ENCODE data around the gene GSTM4. TPM values are rescaled to one million over a fixed set of nuclear protein-coding genes. Genes with fewer than 3 reads are reported as not detected.

The GSTM4 gene
- total RNA-seq, 1 donor from 2014 or later: 10.4 TPM

DNA sequence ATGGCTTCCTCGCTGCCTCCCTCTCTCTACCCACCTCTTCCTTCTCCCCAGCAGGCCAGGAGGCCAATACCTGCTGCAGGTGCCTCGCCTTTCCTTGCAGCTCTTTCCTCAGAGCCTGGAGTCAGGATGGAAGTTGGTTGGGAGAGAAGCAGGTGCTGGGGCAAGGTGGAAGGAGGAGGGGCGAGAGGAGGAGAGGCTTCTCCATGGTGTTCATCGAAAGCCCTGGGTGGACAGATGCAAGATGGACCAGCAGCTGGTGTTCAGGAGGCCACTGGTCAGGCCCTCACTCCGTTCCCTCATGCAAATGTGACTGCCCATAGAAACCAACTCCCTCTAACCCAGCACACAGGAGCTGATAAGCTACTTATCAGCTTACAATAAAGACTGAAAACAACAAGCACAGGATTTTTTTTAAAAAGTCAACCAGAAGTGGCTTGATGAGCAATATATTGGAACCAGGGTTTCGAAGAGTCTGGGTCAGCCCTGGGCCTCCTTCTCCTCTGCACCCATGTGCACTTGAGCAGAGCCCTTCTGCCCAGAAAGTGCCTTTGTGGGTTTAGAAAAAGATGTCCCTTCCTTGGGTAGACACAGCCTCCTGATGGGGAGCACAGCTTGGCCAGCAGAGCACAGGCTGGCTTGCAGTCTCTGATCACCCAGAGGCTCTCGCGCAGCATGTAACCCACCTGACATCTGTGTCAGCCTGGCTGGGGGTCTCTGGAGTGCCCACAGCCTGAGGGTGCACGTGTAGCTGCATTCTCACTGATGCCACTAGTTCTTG lies 16.6 kb upstream of the GSTM4 start:
- Histone ChIP-seq H3K9me3 (ENCODE audit: control insufficient read depth in 3 of 3, low read length in 3 of 3) (no peaks in the 10 kb centered on the region), H3K4me3 (ENCODE audit: low read length in 3 of 3) (no peak overlapping the region), H3K36me3 (ENCODE audit: control insufficient read depth in 3 of 3, insufficient read depth in 3 of 3, low read length in 3 of 3) (no peaks in the 10 kb centered on the region), H3K9ac (ENCODE audit: low read depth in 1 of 3, low read length in 3 of 3) (no peak overlapping the region), H3K27ac (ENCODE audit: low read depth, low read length) (no peak overlapping the region), H3K27me3 (ENCODE audit: control insufficient read depth in 3 of 3, insufficient read depth in 3 of 3, low read length in 3 of 3) (no peaks in the 10 kb centered on the region), H3K4me1 (ENCODE audit: control insufficient read depth in 3 of 3, insufficient read depth in 3 of 3, low read length in 3 of 3) (peaks cover 12 to 19% (median 18%) of the 10 kb centered on the region in 3 donors)

DNA sequence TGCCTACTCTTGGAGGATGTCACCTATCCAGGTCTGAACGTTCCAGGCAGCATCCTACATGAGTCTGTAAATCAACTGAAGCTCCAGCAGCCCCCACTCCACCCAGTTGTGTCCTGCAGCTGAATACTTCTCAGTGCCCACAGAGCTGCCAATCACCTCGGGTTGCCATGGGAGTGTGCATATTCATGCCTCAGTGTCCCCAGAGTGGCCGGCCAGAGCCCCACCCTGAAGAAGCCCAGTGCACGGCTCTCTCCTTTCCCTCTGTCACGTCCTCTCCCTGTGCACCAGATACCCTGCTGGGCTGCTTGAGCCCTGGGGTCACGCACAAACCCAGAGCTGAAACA lies 16.1 kb upstream of the GSTM4 start:
- Histone ChIP-seq H3K9ac (ENCODE audit: low read depth in 1 of 3, low read length in 3 of 3) (peak overlapping the region in 1 of 3 donors; percentile 44), H3K27me3 (ENCODE audit: control insufficient read depth in 3 of 3, insufficient read depth in 3 of 3, low read length in 3 of 3) (no peaks in the 10 kb centered on the region), H3K36me3 (ENCODE audit: control insufficient read depth in 3 of 3, insufficient read depth in 3 of 3, low read length in 3 of 3) (no peaks in the 10 kb centered on the region), H3K27ac (ENCODE audit: low read depth, low read length) (no peak overlapping the region), H3K4me3 (ENCODE audit: low read length in 3 of 3) (no peak overlapping the region), H3K9me3 (ENCODE audit: control insufficient read depth in 3 of 3, low read length in 3 of 3) (no peaks in the 10 kb centered on the region), H3K4me1 (ENCODE audit: control insufficient read depth in 3 of 3, insufficient read depth in 3 of 3, low read length in 3 of 3) (peaks cover 12 to 19% (median 18%) of the 10 kb centered on the region in 3 donors)

DNA sequence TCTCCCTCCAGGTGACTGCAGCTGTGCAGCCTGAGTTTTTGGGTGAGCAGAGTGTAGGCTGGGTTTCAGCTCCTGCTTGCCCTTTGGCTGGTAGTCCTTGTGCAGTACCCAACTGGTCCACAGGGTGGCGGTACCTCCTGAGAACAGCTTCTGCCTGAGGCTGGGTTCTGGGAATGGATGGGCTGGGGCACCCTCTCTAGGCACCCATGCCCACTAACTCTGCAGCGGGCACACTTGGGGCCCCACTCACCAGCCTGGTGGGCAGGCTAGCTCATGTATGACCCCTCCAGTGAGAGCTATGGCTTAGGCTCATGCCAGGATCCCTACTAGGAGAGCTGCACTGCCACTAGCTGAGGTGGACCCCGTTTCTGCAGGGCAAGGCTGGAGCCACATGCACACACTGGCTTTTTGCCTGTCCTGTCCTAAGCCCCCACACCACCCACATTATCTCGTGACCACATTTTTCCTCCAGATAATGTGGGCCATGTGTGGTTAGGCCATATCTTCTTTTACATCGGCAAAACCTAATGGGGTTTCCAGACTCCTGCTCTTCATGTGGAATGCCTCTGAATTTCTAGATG lies 15.5 kb upstream of the GSTM4 start:
- Histone ChIP-seq H3K4me3 (ENCODE audit: low read length in 3 of 3) (no peak overlapping the region), H3K27me3 (ENCODE audit: control insufficient read depth in 3 of 3, insufficient read depth in 3 of 3, low read length in 3 of 3) (no peaks in the 10 kb centered on the region), H3K9me3 (ENCODE audit: control insufficient read depth in 3 of 3, low read length in 3 of 3) (no peaks in the 10 kb centered on the region), H3K9ac (ENCODE audit: low read depth in 1 of 3, low read length in 3 of 3) (peak overlapping the region in 2 of 3 donors; percentile 16 to 44), H3K27ac (ENCODE audit: low read depth, low read length) (no peak overlapping the region), H3K36me3 (ENCODE audit: control insufficient read depth in 3 of 3, insufficient read depth in 3 of 3, low read length in 3 of 3) (no peaks in the 10 kb centered on the region), H3K4me1 (ENCODE audit: control insufficient read depth in 3 of 3, insufficient read depth in 3 of 3, low read length in 3 of 3) (peaks cover 12 to 19% (median 18%) of the 10 kb centered on the region in 3 donors)

DNA sequence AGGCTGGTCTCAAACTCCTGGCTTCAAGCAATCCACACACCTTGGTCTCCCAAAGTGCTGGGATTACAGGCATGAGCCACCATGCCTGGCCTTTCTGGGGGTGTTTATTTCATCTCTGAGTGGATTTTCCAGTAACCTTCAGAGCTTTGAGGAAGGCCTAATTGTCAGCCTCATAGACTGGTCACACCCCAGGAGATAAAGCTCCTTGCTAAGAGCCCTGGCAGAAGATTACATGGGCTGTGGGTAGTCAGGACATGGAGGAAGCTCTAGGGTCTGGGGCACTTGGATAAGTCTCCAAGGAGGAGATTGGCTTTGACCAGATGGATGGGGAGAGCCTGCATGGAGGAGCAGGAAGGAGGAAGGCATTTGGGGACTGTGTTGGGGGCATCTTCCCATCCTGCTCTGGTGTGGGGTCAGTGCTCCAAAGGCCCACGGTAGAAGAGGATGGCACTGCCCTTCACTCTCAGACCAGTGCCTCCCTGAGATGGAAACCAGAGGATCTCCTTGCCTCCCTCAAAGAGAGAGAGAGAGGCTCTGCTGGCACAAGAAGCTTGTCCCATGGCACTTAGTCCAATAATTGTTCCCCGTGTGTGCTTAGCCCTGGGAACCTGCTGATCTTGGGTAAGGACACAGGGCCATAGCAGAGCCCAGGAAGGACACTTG lies 14.7 kb upstream of the GSTM4 start:
- no peaks in the 10 kb centered on the region for H3K9me3 ChIP-seq (ENCODE audit: control insufficient read depth in 3 of 3, low read length in 3 of 3)
- no peak overlapping the region for H3K4me3 ChIP-seq (ENCODE audit: low read length in 3 of 3)
- peaks cover 8 to 14% (median 14%) of the 10 kb centered on the region in 3 donors for H3K4me1 ChIP-seq (ENCODE audit: control insufficient read depth in 3 of 3, insufficient read depth in 3 of 3, low read length in 3 of 3)
- no peaks in the 10 kb centered on the region for H3K27me3 ChIP-seq (ENCODE audit: control insufficient read depth in 3 of 3, insufficient read depth in 3 of 3, low read length in 3 of 3)
- no peak overlapping the region for H3K9ac ChIP-seq (ENCODE audit: low read depth in 1 of 3, low read length in 3 of 3)
- H3K36me3 ChIP-seq (ENCODE audit: control insufficient read depth in 3 of 3, insufficient read depth in 3 of 3, low read length in 3 of 3): no peaks in the 10 kb centered on the region
- no peak overlapping the region for H3K27ac ChIP-seq (ENCODE audit: low read depth, low read length)

DNA sequence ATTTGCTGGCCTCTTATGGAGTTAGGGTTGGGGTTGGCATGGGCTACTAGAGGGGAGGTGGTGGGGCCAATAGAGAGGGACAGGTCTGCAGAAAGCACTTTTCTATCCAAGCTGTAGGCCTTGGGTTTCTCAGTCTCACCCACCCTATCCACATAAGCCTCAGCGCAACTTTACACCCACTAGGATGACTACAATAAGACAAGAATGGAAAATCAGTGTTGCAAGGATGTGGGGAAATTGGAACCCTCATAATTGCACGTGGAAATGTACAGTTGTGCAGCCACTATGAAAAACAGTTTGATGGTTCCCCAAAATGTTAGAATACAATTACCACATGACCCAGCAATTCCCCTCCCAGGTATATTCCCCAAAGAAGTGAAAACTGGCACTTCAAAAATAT lies 14.0 kb upstream of the GSTM4 start:
- Histone ChIP-seq H3K36me3 (ENCODE audit: control insufficient read depth in 3 of 3, insufficient read depth in 3 of 3, low read length in 3 of 3) (no peaks in the 10 kb centered on the region), H3K27me3 (ENCODE audit: control insufficient read depth in 3 of 3, insufficient read depth in 3 of 3, low read length in 3 of 3) (no peaks in the 10 kb centered on the region), H3K27ac (ENCODE audit: low read depth, low read length) (no peak overlapping the region), H3K4me1 (ENCODE audit: control insufficient read depth in 3 of 3, insufficient read depth in 3 of 3, low read length in 3 of 3) (peaks cover 2 to 10% (median 9%) of the 10 kb centered on the region in 3 donors), H3K4me3 (ENCODE audit: low read length in 3 of 3) (no peak overlapping the region), H3K9ac (ENCODE audit: low read depth in 1 of 3, low read length in 3 of 3) (no peak overlapping the region), H3K9me3 (ENCODE audit: control insufficient read depth in 3 of 3, low read length in 3 of 3) (no peaks in the 10 kb centered on the region)

DNA sequence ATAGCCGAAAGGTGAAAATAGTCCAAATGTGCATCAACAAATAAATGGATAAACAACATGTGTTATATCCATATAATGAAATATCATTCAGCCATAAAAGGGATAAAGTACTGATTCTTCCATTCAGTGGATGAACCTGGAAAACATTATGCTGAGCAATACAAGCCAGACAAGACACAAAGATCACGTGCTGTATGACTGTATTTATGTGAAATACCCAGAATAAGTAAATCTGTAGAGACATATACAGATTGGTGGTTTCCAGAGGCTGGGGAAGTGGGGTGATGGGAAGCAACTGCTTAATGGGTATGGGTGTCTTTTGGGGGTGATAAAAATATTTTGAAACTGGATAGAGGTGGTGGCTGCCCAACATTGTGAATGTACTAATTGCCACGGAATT lies 13.3 kb upstream of the GSTM4 start:
- Histone ChIP-seq H3K4me3 (ENCODE audit: low read length in 3 of 3) (no peak overlapping the region), H3K9ac (ENCODE audit: low read depth in 1 of 3, low read length in 3 of 3) (no peak overlapping the region), H3K27me3 (ENCODE audit: control insufficient read depth in 3 of 3, insufficient read depth in 3 of 3, low read length in 3 of 3) (no peaks in the 10 kb centered on the region), H3K27ac (ENCODE audit: low read depth, low read length) (no peak overlapping the region), H3K4me1 (ENCODE audit: control insufficient read depth in 3 of 3, insufficient read depth in 3 of 3, low read length in 3 of 3) (peaks cover 2 to 10% (median 9%) of the 10 kb centered on the region in 3 donors), H3K9me3 (ENCODE audit: control insufficient read depth in 3 of 3, low read length in 3 of 3) (no peaks in the 10 kb centered on the region), H3K36me3 (ENCODE audit: control insufficient read depth in 3 of 3, insufficient read depth in 3 of 3, low read length in 3 of 3) (no peaks in the 10 kb centered on the region)

DNA sequence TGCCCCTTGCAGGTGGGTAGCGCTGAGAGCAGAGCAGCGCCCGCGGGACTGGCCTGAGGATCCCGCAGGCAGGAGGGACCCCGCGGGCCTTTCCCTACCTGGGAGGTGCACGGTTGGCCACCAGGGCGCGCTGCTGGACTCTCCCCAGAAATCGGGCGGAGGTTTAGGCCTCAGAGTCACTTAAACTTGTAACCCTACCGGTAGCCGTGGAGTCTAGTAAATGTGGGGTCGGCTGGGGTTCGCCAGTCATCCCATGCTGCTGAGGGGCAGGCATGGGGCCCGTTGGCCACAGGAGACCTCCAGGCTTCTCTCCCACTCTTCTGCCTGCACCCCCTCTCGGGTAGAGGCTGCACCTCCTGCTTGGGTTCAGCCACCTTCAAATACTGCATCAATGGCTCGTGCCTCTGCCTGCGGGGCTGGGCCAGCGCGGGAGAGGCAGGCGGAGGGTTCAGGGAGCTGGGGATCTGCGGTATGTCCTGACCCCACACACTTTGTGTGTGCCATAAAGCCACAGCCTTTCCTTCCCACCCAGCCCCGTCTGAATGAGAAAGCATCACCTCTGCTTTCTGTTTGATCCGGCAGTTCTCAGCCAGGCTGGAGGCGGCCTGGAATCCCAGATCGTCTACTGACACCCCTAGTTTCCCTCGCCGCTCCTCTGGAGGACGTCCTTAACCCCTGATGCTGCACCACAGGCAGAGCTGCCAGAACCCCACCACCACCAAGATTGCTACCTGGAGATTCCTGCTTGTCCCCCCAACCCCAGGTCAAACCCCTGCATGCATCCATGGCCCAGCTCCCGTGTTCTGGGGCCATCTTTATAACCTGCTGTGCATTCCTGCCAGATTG lies 12.3 kb upstream of the GSTM4 start:
- no peak overlapping the region for H3K27ac ChIP-seq (ENCODE audit: low read depth, low read length)
- peak overlapping the region in 2 of 3 donors; percentile 36 to 58 for H3K4me3 ChIP-seq (ENCODE audit: low read length in 3 of 3)
- no peaks in the 10 kb centered on the region for H3K27me3 ChIP-seq (ENCODE audit: control insufficient read depth in 3 of 3, insufficient read depth in 3 of 3, low read length in 3 of 3)

DNA sequence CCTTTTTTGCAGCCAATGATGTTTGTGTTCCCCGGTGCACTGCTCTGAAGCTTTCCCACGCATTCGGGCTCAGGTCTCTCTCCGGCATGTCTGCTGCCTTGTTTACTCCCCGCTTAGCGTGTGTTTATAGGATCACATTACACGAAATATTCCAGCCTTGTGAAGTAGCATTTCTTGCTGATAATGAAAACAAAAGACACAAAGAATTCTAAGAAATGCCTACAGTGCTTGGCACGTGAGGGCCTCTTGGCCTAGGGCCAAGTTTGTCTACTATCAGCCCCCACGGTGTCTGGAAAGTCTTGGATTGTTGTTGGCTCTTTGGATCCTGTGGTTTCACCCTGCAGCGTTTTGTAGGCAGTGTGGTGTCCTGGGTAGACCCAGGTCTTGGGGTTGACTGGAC lies 11.2 kb upstream of the GSTM4 start:
- H3K4me3 ChIP-seq (ENCODE audit: low read length in 3 of 3): no peak overlapping the region
- peaks cover 2 to 10% (median 9%) of the 10 kb centered on the region in 3 donors for H3K4me1 ChIP-seq (ENCODE audit: control insufficient read depth in 3 of 3, insufficient read depth in 3 of 3, low read length in 3 of 3)
- H3K9ac ChIP-seq (ENCODE audit: low read depth in 1 of 3, low read length in 3 of 3): no peak overlapping the region
- no peaks in the 10 kb centered on the region for H3K9me3 ChIP-seq (ENCODE audit: control insufficient read depth in 3 of 3, low read length in 3 of 3)
- no peak overlapping the region for H3K27ac ChIP-seq (ENCODE audit: low read depth, low read length)
- no peaks in the 10 kb centered on the region for H3K27me3 ChIP-seq (ENCODE audit: control insufficient read depth in 3 of 3, insufficient read depth in 3 of 3, low read length in 3 of 3)
- H3K36me3 ChIP-seq (ENCODE audit: control insufficient read depth in 3 of 3, insufficient read depth in 3 of 3, low read length in 3 of 3): no peaks in the 10 kb centered on the region

More for the DNA sequence above, 12.3 kb upstream of the GSTM4 start:
- Histone ChIP-seq H3K9ac (ENCODE audit: low read depth in 1 of 3, low read length in 3 of 3) (peak overlapping the region in 2 of 3 donors; percentile 14 to 81), H3K36me3 (ENCODE audit: control insufficient read depth in 3 of 3, insufficient read depth in 3 of 3, low read length in 3 of 3) (no peaks in the 10 kb centered on the region), H3K4me1 (ENCODE audit: control insufficient read depth in 3 of 3, insufficient read depth in 3 of 3, low read length in 3 of 3) (peaks cover 2 to 10% (median 9%) of the 10 kb centered on the region in 3 donors), H3K9me3 (ENCODE audit: control insufficient read depth in 3 of 3, low read length in 3 of 3) (no peaks in the 10 kb centered on the region)

DNA sequence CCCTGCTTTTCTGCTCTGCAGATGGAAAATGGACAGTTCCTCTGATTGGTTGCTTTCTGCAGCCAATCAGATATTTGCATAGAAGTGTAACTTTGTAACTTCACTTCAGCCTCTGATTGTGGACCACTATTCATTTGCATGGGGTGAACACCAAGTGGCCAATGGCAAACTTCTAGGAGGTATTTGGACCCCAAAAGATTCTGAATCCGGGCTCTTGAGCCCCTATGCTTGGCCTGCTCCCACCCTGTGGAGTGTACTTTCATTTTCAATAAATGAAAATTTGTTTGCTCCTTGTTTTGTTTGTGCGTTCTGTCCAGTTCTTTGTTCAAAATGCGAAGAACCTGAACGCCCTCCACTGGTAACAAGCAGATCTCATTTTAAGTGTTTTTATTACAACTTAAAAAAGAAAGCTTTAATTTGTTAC lies 6.4 kb upstream of the GSTM4 start:
- Histone ChIP-seq H3K9ac (ENCODE audit: low read depth in 1 of 3, low read length in 3 of 3) (peak overlapping the region in 1 of 3 donors; percentile 10), H3K27me3 (ENCODE audit: control insufficient read depth in 3 of 3, insufficient read depth in 3 of 3, low read length in 3 of 3) (no peaks in the 10 kb centered on the region), H3K36me3 (ENCODE audit: control insufficient read depth in 3 of 3, insufficient read depth in 3 of 3, low read length in 3 of 3) (no peaks in the 10 kb centered on the region), H3K4me3 (ENCODE audit: low read length in 3 of 3) (peak overlapping the region; percentile 2 to 58 (median 41)), H3K27ac (ENCODE audit: low read depth, low read length) (no peak overlapping the region), H3K9me3 (ENCODE audit: control insufficient read depth in 3 of 3, low read length in 3 of 3) (no peaks in the 10 kb centered on the region), H3K4me1 (ENCODE audit: control insufficient read depth in 3 of 3, insufficient read depth in 3 of 3, low read length in 3 of 3) (peaks cover 0 to 4% (median 1%) of the 10 kb centered on the region in 3 donors)

Data from skeletal muscle tissue (tissue), 4 donors.